NCI-H524 treated with DMSO at 0.1 percent for 48 hours (cell line): ENCODE data around the gene CCDC141.

Experiments used
- DNase-seq: peaks from one replicate; lab custom pipeline; 2025; lab: John Stamatoyannopoulos, UW

The CCDC141 gene

GRCh38 chr2:178865146-178865936 is 184.6 kb downstream of the CCDC141 start:
- no peak for DNase-seq

- no peak for DNase-seq
Observed at GRCh38 chr2:178863856-178864620, 185.9 kb downstream of the CCDC141 start.

- no peak for DNase-seq
Observed at GRCh38 chr2:178863130-178863855, 186.6 kb downstream of the CCDC141 start.

GRCh38 chr2:178860551-178860950 is 189.4 kb downstream of the CCDC141 start:
- no peak for DNase-seq

GRCh38 chr2:178859730-178860129 is 190.2 kb downstream of the CCDC141 start:
- DNase-seq = no peak

- no peak for DNase-seq
Observed at GRCh38 chr2:178858896-178859625, 190.9 kb downstream of the CCDC141 start.

GRCh38 chr2:178855151-178855550 is 194.8 kb downstream of the CCDC141 start:
- no peak for DNase-seq

GRCh38 chr2:178848335-178848734 is 201.6 kb downstream of the CCDC141 start:
- no peak for DNase-seq

- DNase-seq = no peak
Observed at GRCh38 chr2:178846458-178846802, 203.5 kb downstream of the CCDC141 start.

- DNase-seq = no peak
Observed at GRCh38 chr2:178845566-178846457, 204.1 kb downstream of the CCDC141 start.

- DNase-seq = no peak
Observed at GRCh38 chr2:178844701-178845100, 205.2 kb downstream of the CCDC141 start.

GRCh38 chr2:178844269-178844668 is 205.7 kb downstream of the CCDC141 start:
- no peak for DNase-seq

GRCh38 chr2:178843697-178844096 is 206.2 kb downstream of the CCDC141 start:
- no peak for DNase-seq

GRCh38 chr2:178836807-178837206 is 213.1 kb downstream of the CCDC141 start:
- DNase-seq = no peak

GRCh38 chr2:178834086-178834485 is 215.9 kb downstream of the CCDC141 start:
- no peak for DNase-seq

GRCh38 chr2:178833382-178833781 is 216.6 kb downstream of the CCDC141 start:
- DNase-seq = no peak

GRCh38 chr2:178830451-178830850 is 219.5 kb downstream of the CCDC141 start:
- DNase-seq = no peak

GRCh38 chr2:178829981-178830380 is 220.0 kb downstream of the CCDC141 start:
- DNase-seq = no peak

- DNase-seq = no peak
Observed at GRCh38 chr2:178829299-178829960, 220.5 kb downstream of the CCDC141 start.

GRCh38 chr2:178828486-178828881 is 221.5 kb downstream of the CCDC141 start:
- DNase-seq = no peak
